Endodermal cell (in vitro differentiated cells): ENCODE data around the gene PRKAA1. TPM values are rescaled to one million over a fixed set of nuclear protein-coding genes. Genes with fewer than 3 reads are reported as not detected.

Experiments
- DNase-seq: peaks from one replicate; pipeline ENCODE4 v3.0.0-alpha.2; 2017
- H3K27ac ChIP-seq: 2 replicates; pipeline ENCODE4 v1.5.1; 2013; ENCODE audit warnings: mild to moderate bottlenecking, low read depth, low read length, moderate library complexity
- H3K27me3 ChIP-seq: 2 replicates; pipeline ENCODE4 v1.6.1; 2013; ENCODE audit warnings: mild to moderate bottlenecking, low read length, moderate library complexity; ENCODE audit not compliant: insufficient read depth, control insufficient read depth, poor library complexity, severe bottlenecking
- H3K36me3 ChIP-seq: 2 replicates; pipeline ENCODE4 v1.7.0; 2013; ENCODE audit warnings: mild to moderate bottlenecking, low read length, moderate library complexity; ENCODE audit not compliant: control insufficient read depth, insufficient read depth
- H3K4me1 ChIP-seq: one replicate; pipeline ENCODE4 v1.7.0; 2013; ENCODE audit warnings: low read length; ENCODE audit not compliant: control insufficient read depth, insufficient read depth
- H3K4me3 ChIP-seq: 2 replicates; pipeline ENCODE4 v1.5.1; 2013; ENCODE audit warnings: mild to moderate bottlenecking, low read length, moderate library complexity
- H3K9ac ChIP-seq: 2 replicates; pipeline ENCODE4 v1.6.1; 2013; ENCODE audit warnings: mild to moderate bottlenecking, low read length, moderate library complexity; ENCODE audit not compliant: poor library complexity, severe bottlenecking; ENCODE audit errors: extremely low read depth
- H3K9me3 ChIP-seq: 2 replicates; pipeline ENCODE4 v1.6.1; 2013; ENCODE audit warnings: mild to moderate bottlenecking, low read length, moderate library complexity; ENCODE audit not compliant: control insufficient read depth
- H3K27ac Mint-ChIP-seq: 2 replicates; pipeline ENCODE4 v1.8.0; 2020; ENCODE audit warnings: mixed read lengths
- H3K27me3 Mint-ChIP-seq: 2 replicates; pipeline ENCODE4 v1.8.0; 2021; ENCODE audit warnings: mild to moderate bottlenecking, mixed read lengths; ENCODE audit not compliant: insufficient read depth
- H3K36me3 Mint-ChIP-seq: 2 replicates; pipeline ENCODE4 v1.8.0; 2020; ENCODE audit warnings: low read depth, mixed read lengths
- H3K4me1 Mint-ChIP-seq: 2 replicates; pipeline ENCODE4 v1.8.0; 2020; ENCODE audit warnings: mixed read lengths
- H3K4me3 Mint-ChIP-seq: 2 replicates; pipeline ENCODE4 v1.8.0; 2020; ENCODE audit warnings: mild to moderate bottlenecking, moderate library complexity, mixed read lengths
- H3K9me3 Mint-ChIP-seq: 2 replicates; pipeline ENCODE4 v1.8.0; 2020; ENCODE audit warnings: mild to moderate bottlenecking, mixed read lengths
- CTCF ChIP-seq: fragments of 200-600 bp; sonication (generic); conservative IDR thresholded peaks from 2 replicates; pipeline ENCODE4 v1.5.0; 2021; ENCODE audit warnings: antibody characterized with exemption, mild to moderate bottlenecking
- WGBS, 2 experiments: methylation state at CpG; one replicate each; pipeline versions ENCODE4 v1.1.5 to v1.1.7; 2013; ENCODE audit warnings: missing lambda C conversion rate in 2 of 2, mixed read lengths in 1 of 2; ENCODE audit not compliant: insufficient coverage in 1 of 2, insufficient read length in 1 of 2; 5-methylcytosine and 5-hydroxymethylcytosine counted together
- long read RNA-seq, 4 experiments: library from polyadenylated mRNA in 2 of 4; library from RNA in 1 of 4; library from capped mRNA in 1 of 4; stranded (forward) in 3 of 4; unstranded in 1 of 4; transcript quantifications; one replicate each; pipeline ENCODE4 v2.0.0, GENCODE V29; 2020 to 2021; ENCODE audit warnings: inconsistent platforms in 1 of 4
- polyA plus RNA-seq, 2 experiments: library from polyadenylated mRNA; stranded (reverse); fragments of 50-300 nt; gene quantifications; one replicate each; pipeline ENCODE4 v1.2.3, GENCODE V29; 2013
- total RNA-seq, 2 donors: library from RNA; stranded (reverse); fragmentation: NEBNext Ultra II Directional in 1 of 2; extraction: Animal tissue kit (Norgen Biotek cat#: 25700) in 1 of 2; gene quantifications; 2 replicates in 1 of 2; 3 replicates in 1 of 2; pipeline ENCODE4 v1.2.1, GENCODE V29; 2021

PRKAA1 gene
- 10 to 100 TPM; 47.7 to 50.4 TPM for total RNA-seq
- 28.2 TPM for polyA plus RNA-seq (2013, experiment 1 of 2)
- 28.5 TPM for polyA plus RNA-seq (2013, experiment 2 of 2)
- long read RNA-seq, experiment 1, full-length matches to known transcripts = 2 of 14 reads
- long read RNA-seq, experiment 1, partial matches to known transcripts = 1 of 14 reads
- long read RNA-seq, experiment 1, other reads (novel, unspliced or antisense) = 11 of 14 reads
- long read RNA-seq, experiment 2, full-length matches to known transcripts = 35 of 58 reads
- long read RNA-seq, experiment 2, partial matches to known transcripts = 10 of 58 reads
- long read RNA-seq, experiment 2, other reads (novel, unspliced or antisense) = 13 of 58 reads
- long read RNA-seq, experiment 3, full-length matches to known transcripts = 51 of 94 reads
- long read RNA-seq, experiment 3, partial matches to known transcripts = 19 of 94 reads
- long read RNA-seq, experiment 3, other reads (novel, unspliced or antisense) = 24 of 94 reads
- long read RNA-seq, experiment 4, full-length matches to known transcripts = 22 of 24 reads
- long read RNA-seq, experiment 4, partial matches to known transcripts = 1 of 24 reads
- long read RNA-seq, experiment 4, other reads (novel, unspliced or antisense) = 1 of 24 reads

- WGBS, 2 experiments = 0 to 2% methylated on average over 7 to 70 of the region's 70 CpGs
- H3K4me3 Mint-ChIP-seq = peak within 1 kb of the TSS; percentile 83
- H3K36me3 Mint-ChIP-seq = peaks cover 21% of the 10 kb centered on the region
- Histone ChIP-seq H3K36me3 (peaks cover 5% of the 10 kb centered on the region), H3K4me1 (no peaks in the 10 kb centered on the region), H3K27ac (peak within 1 kb of the TSS; percentile 87), H3K4me3 (peak within 1 kb of the TSS; percentile 98), H3K9ac (peak within 1 kb of the TSS; percentile 85), H3K27me3 (no peaks in the 10 kb centered on the region), H3K9me3 (no peaks in the 10 kb centered on the region)
- peak; percentile 84 for TF ChIP-seq CTCF
- H3K9me3 Mint-ChIP-seq = no peaks in the 10 kb centered on the region
- H3K4me1 Mint-ChIP-seq = peaks cover 12% of the 10 kb centered on the region
- no peaks in the 10 kb centered on the region for H3K27me3 Mint-ChIP-seq
- peak; percentile 97 for DNase-seq
- H3K27ac Mint-ChIP-seq = peak within 1 kb of the TSS; percentile 97
These were observed at the start of gene PRKAA1 for GRCh38 chr5:40798012-40798800. Gene PRKAA1, minus strand, starts transcription at chr5:40798374. Its CDS starts 185 bp downstream, at chr5:40798189.

GRCh38 chr5:40847525-40847924, 49.4 kb upstream of the PRKAA1 start:
- H3K4me1 ChIP-seq = peaks cover 2% of the 10 kb centered on the region
- no peak overlapping the region for H3K4me3 ChIP-seq
- no peak for DNase-seq
- H3K27me3 ChIP-seq = no peaks in the 10 kb centered on the region
- H3K27ac ChIP-seq = no peak overlapping the region
- WGBS, 2 experiments = 89% methylated on average over 1 of the region's 1 CpG; no CpG with 5 or more reads in 1 of the 2 experiments
- Mint-ChIP-seq H3K27me3 (peaks cover 1% of the 10 kb centered on the region), H3K27ac (no peak overlapping the region), H3K9me3 (no peaks in the 10 kb centered on the region), H3K4me1 (no peaks in the 10 kb centered on the region), H3K36me3 (no peaks in the 10 kb centered on the region), H3K4me3 (no peak overlapping the region)
- no peaks in the 10 kb centered on the region for H3K9me3 ChIP-seq
- no peak for TF ChIP-seq CTCF
- no peaks in the 10 kb centered on the region for H3K36me3 ChIP-seq
- H3K9ac ChIP-seq = no peak overlapping the region

- H3K4me3 ChIP-seq = no peak overlapping the region
- TF ChIP-seq CTCF = peak; percentile 53
- no peaks in the 10 kb centered on the region for H3K36me3 ChIP-seq
- H3K4me1 ChIP-seq = no peaks in the 10 kb centered on the region
- Mint-ChIP-seq H3K4me3 (no peak overlapping the region), H3K27me3 (peaks cover 1% of the 10 kb centered on the region), H3K4me1 (peaks cover 2% of the 10 kb centered on the region), H3K36me3 (no peaks in the 10 kb centered on the region), H3K9me3 (no peaks in the 10 kb centered on the region), H3K27ac (no peak overlapping the region)
- H3K9ac ChIP-seq = no peak overlapping the region
- no peaks in the 10 kb centered on the region for H3K27me3 ChIP-seq
- WGBS, 2 experiments = 83 to 91% methylated on average over 2 of the region's 2 CpGs
- no peaks in the 10 kb centered on the region for H3K9me3 ChIP-seq
- DNase-seq = peak; percentile 13
- no peak overlapping the region for H3K27ac ChIP-seq
These were observed 48.2 kb upstream of the PRKAA1 start for GRCh38 chr5:40846371-40846770.
